DMS79 treated with DMSO at 0.1 percent for 48 hours (cell line): ENCODE measurements around the gene GLIS2.

ENCODE experiments used
- DNase-seq: peaks from one replicate; lab custom pipeline; 2025; lab: John Stamatoyannopoulos, UW

GLIS2 gene

DNA sequence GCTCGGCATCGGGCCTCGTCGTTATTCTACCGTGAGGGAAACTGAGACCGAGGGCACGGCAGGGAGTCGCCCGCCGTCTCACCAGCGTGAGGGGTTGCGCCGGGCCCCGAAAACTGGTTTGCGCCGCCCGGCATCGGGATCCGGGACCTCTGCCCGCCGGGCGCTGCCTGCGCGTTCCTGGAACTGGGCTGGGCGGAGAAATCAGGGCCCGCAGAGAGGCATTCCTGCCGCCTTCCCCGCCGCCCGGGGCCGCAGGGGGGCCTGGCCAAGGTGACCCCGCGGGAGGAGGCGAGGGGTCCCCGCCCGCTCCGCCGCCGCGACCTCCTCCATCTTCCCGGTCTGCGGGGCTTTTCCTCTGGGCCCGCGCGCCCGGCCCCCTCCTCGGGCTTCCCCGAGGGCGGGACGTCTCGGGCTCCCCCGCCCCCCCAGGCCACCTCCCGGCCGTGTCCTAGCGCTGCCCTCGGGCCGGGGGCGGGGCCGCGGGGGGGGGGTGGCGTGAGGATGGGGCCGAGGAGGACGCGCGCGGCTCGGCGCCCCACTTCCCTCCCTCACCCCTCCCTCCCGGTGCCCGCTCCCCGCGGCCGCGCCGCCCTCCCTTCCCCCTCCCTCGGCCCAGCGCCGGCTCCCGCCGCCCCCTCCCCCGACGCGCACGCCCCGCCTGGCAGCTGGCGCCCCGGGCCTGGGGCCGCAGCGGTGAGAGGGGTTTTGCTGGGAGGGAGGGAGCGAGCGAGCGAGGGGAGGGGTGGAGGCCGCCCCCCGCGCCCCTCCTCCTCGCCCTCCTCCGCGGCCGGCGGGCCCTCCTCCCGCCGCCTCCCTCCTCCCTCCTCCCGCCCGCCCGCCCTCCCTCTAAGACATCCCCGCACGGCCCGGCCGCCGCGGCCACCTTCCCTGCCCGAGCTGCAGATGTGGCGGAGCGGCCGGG is at the start of gene GLIS2:
Gene GLIS2, plus strand, starts transcription at position 882 of the 922 bp plus-strand sequence. CDS start 16,214 bp downstream, outside the sequence.
- DNase-seq = peak; percentile 59

DNA sequence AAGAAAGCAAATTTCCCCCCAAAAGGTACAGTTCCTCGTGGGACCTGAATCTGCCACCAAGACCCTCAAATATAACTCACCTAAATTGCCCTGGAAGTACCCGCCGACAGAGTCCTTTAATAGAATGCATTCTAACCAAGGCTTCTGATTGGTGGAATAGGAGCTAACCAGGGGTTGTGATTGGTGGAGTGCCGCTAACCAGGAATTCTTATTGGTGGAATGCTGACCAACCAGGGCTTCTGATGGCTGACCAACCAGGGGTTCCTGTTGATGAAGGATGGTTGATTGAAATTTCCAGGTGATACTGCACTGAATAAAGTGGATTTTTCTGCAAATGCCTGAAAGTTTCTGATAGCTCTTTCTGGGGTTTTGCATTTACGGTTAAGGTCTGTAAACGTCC is 49.5 kb upstream of the GLIS2 start:
- DNase-seq = no peak

DNA sequence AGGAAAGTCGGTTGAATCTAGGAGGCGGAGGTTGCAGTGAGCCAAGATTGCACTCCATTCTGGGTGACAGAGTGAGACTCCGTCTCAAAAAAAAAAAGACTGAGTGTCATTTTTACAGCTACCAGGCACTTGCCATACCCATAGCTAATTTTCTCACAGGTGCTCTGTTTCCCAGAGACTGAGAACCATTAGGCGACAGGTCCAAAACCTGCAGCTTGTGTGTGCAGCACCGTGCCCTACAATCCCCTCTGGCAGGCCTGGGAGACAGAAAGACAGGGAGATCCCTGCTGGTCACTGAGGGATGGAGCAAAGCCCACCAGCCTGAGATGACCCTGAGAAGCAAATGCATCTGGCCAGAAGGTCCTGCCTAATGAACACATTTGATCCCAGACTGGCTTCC is 45.8 kb upstream of the GLIS2 start:
- no peak for DNase-seq

DNA sequence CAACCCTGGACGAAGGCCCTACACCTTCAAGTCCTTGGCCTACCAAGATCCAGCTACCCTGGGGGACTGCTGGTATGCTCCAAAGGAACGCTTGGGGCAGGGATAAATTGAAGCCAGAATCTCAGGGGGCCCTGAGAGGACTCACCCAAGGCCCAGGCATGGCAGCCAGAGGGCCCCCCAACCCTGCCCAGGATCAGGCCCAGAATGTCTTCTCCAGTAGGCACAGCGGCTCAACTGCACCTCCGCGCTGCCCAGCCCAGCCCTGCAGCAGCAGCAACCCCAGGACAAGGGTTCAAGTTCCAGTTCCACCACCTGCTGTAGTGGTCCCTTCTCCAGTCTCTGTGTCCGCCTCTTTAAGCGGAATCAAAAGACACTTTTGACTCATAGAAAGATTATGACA is 45.3 kb upstream of the GLIS2 start:
- no peak for DNase-seq

DNA sequence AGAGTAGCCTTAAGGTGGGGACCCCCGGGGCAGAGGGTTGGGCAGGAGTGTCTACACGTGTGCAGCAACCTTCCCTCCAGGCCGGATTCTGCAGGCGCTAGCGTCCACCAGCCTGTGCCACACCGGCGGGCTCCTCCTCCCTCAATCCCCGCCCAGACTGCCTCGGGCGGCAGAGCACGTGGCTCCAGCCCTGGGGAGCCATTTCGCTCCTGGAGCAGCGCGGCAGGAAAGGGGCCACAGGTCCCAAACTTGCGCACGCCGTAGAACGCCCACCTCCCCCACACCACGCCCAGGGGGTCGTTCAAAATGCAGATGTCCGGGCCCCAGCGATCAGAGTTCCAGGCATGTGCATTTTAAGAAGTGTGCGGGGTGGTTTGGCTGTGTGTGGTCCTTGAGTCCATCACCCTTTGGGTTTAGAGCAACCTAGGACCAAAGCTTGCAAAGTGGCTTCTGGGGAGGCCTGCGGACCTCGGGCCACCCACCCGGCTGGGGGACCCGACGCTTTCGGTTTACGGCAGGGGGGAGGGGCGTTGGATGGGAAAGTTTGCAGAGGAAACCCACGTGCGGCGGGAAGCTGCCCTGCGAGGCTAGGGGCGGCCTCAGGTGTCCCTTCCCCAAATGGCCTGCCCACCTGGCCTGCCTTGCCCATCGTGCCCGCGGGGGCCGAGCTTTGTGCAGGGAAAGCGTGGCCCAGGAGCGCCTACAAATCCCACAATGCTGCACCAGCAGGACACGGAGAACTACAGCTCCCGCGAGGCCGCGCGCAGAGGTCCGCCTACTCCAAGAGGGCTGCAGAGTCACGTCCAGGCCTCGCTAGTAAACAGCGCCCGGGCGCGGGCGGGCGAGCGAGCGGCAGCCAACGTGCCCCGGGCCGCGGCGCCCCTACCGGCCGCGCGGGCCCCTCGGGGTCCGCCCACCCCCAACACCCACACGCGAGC is 44.4 kb upstream of the GLIS2 start:
- peak; percentile 78 for DNase-seq

- peak; percentile 51 for DNase-seq
Observed at GRCh38 chr16:4272114-4272956, 43.5 kb upstream of the GLIS2 start.

DNA sequence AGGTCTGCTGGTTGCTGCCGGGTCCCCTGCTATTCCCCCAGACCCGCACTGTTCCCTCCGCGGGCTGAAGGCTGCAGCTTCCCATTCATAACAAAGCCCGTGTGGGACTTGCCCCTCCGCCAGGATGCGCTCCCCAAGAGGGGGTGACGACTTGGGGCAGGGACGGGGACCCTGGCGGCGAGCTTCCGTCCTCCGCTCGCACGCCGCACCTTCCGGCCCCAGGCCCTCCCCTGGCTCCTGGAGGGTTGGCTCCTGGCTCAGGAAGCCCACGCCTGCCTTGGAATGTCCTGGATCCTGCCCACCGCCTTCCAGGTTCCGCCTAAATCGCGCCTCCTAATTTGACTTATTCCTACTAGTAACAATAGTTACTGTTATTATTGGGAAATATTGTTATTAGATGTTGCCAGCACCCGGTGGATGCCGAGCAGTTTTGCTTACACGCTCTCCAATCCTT is 42.0 kb upstream of the GLIS2 start:
- DNase-seq = peak; percentile 33

GRCh38 chr16:4275861-4276260 is 40.0 kb upstream of the GLIS2 start:
- DNase-seq = no peak

GRCh38 chr16:4277987-4278513 is 37.8 kb upstream of the GLIS2 start:
- DNase-seq = no peak

- no peak for DNase-seq
Observed at GRCh38 chr16:4280625-4281024, 35.2 kb upstream of the GLIS2 start.

GRCh38 chr16:4283441-4283840 is 32.4 kb upstream of the GLIS2 start:
- no peak for DNase-seq

- DNase-seq = no peak
Observed at GRCh38 chr16:4283939-4284338, 31.9 kb upstream of the GLIS2 start.

- DNase-seq = peak; percentile 61
Observed at GRCh38 chr16:4285167-4285566, 30.7 kb upstream of the GLIS2 start.

- no peak for DNase-seq
Observed at GRCh38 chr16:4288148-4288921, 27.5 kb upstream of the GLIS2 start.

GRCh38 chr16:4290236-4290830 is 25.5 kb upstream of the GLIS2 start:
- no peak for DNase-seq

DNA sequence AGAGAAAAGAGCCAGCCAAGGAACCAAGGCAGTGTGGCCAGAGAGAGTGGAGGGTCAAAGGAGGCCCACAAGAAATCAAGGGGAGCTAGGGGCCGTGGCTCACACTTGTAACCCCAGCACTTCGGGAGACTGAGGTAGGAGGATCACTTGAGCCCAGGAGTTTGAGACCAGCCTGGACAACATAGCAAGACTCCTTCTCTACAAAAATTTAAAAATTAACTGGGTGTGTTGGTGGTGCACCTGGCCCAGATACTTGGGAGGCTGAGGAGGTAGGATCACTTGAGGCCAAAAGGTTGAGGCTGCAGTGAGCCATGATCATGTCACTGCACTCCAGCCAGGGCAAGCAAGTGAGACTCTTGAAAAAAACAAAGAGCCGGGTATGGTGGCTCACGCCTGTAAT is 24.2 kb upstream of the GLIS2 start:
- DNase-seq = no peak

GRCh38 chr16:4293181-4293716 is 22.6 kb upstream of the GLIS2 start:
- DNase-seq = no peak

DNA sequence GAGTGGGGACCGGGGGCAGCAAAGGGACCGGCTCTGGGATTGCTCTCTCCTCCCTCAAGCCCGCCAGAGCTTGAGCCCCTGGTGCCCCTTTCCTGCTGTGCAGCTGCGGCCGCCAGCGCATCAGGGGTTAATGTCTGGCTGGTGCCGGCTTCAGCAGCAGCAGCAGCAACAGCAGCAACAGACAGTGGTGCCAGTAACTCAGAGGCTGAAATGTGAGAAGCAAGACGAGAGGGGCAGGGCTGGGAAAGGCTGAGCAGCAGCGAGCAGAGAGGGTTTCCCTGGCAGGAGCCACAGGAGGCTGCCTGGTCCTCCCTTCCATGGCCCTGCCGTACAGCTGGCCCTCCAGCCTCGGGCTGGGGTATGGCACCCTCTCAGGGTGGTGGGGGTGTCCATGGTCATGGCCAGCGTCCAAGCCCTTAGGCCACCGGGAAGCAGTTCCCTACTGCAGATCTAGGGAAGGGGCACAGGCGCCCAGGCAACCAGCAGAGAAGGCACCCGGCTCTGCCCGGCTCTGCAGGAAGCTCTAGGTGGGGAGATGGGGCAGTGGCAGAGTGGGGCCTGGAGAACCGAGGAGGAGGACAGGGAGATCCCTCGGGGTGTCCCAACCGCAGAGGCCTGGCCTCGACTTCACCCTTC is 21.9 kb upstream of the GLIS2 start:
- peak; percentile 88 for DNase-seq

GRCh38 chr16:4295581-4295980 is 20.3 kb upstream of the GLIS2 start:
- DNase-seq = no peak
